PC-3 (cell line): Measurements from ENCODE around the gene CNIH4. TPM values are rescaled to one million over a fixed set of nuclear protein-coding genes. Genes with fewer than 3 reads are reported as not detected.

Experiments
- ATAC-seq: fragments of 200-7000 bp; cut with Tn5 transposase; 2 replicates; pipeline ENCODE4 v1.9.1; 2020; ENCODE audit warnings: mild to moderate bottlenecking, moderate library complexity
- BruUV-seq: library from RNA; stranded (reverse); fragments of 400-500 nt; replicated peaks from 2 replicates; lab custom pipeline; 2021; lab: Mats Ljungman, UMichigan
- CTCF ChIA-PET: fragments of 300-600 bp; sonication (Branson Sonifier 250); formaldehyde crosslinking; loops from one replicate; lab custom pipeline; 2022; ENCODE audit warnings: antibody characterized with exemption; lab: Charles Lee
- POLR2A ChIA-PET: fragments of 300-600 bp; sonication (Branson Sonifier 250); formaldehyde crosslinking; loops from one replicate; lab custom pipeline; 2022; ENCODE audit warnings: antibody characterized with exemption; ENCODE audit not compliant: unreplicated experiment; lab: Charles Lee
- DNase-seq: peaks from one replicate; pipeline ENCODE4 v3.0.0-alpha.2; 2015
- H2AFZ ChIP-seq: fragments of 300-600 bp; sonication (generic); 2 replicates; pipeline ENCODE4 v1.6.0; 2016; ENCODE audit warnings: antibody characterized with exemption, low read length
- H3F3A ChIP-seq: fragments of 300-600 bp; sonication (generic); one replicate; pipeline ENCODE4 v1.6.0; 2017; ENCODE audit warnings: antibody characterized with exemption, low read length, control low read depth, mild to moderate bottlenecking; ENCODE audit not compliant: unreplicated experiment
- H3K27ac ChIP-seq: fragments of 300-600 bp; sonication (generic); 2 replicates; pipeline ENCODE4 v1.5.1; 2016; ENCODE audit warnings: mild to moderate bottlenecking, low read length
- H3K27me3 ChIP-seq: fragments of 300-600 bp; sonication (generic); 2 replicates; pipeline ENCODE4 v1.6.1; 2016; ENCODE audit warnings: low read length, mixed read lengths
- H3K36me3 ChIP-seq: fragments of 300-600 bp; sonication (generic); 2 replicates; pipeline ENCODE4 v1.6.1; 2016; ENCODE audit warnings: low read depth, mixed run types, low read length, mixed read lengths
- H3K4me1 ChIP-seq: fragments of 300-600 bp; sonication (generic); 2 replicates; pipeline ENCODE4 v1.5.1; 2016; ENCODE audit warnings: low read length; ENCODE audit not compliant: insufficient read depth
- H3K4me2 ChIP-seq: fragments of 300-600 bp; sonication (generic); 2 replicates; pipeline ENCODE4 v1.6.0; 2016; ENCODE audit warnings: low read length
- H3K4me3 ChIP-seq: fragments of 300-600 bp; sonication (generic); 2 replicates; pipeline ENCODE4 v1.5.1; 2016; ENCODE audit warnings: mild to moderate bottlenecking, low read length, mixed read lengths
- H3K79me2 ChIP-seq: fragments of 300-600 bp; sonication (generic); 2 replicates; pipeline ENCODE4 v1.6.1; 2017; ENCODE audit warnings: low read length, mixed read lengths
- H3K9ac ChIP-seq: fragments of 300-600 bp; sonication (generic); 2 replicates; pipeline ENCODE4 v1.6.0; 2016; ENCODE audit warnings: mild to moderate bottlenecking, low read length
- H3K9me2 ChIP-seq: fragments of 300-600 bp; sonication (generic); replicated peaks from 2 replicates; pipeline ENCODE4 v1.6.1; 2016; ENCODE audit warnings: mixed run types, low read length, mixed read lengths
- H3K9me3 ChIP-seq: fragments of 300-600 bp; sonication (generic); 2 replicates; pipeline ENCODE4 v1.6.1; 2016; ENCODE audit warnings: low read length, mixed read lengths
- H4K20me1 ChIP-seq: fragments of 300-600 bp; sonication (generic); 2 replicates; pipeline ENCODE4 v1.6.1; 2016; ENCODE audit warnings: low read length, mixed read lengths
- EZH2 ChIP-seq: fragments of 300-600 bp; sonication (generic); IDR thresholded peaks from one replicate; pipeline ENCODE4 v1.6.1; 2017; ENCODE audit warnings: antibody characterized with exemption, mild to moderate bottlenecking, low read length; ENCODE audit not compliant: unreplicated experiment
- EZH2phosphoT487 ChIP-seq: fragments of 300-600 bp; sonication (generic); IDR thresholded peaks from 2 replicates; pipeline ENCODE4 v1.6.1; 2018; ENCODE audit warnings: mild to moderate bottlenecking, antibody characterized with exemption, low read length, borderline replicate concordance
- intact Hi-C: fragments of 100-400 bp; cut with micrococcal nuclease; formaldehyde crosslinking; loops from 2 replicates; pipeline ENCODE4 v1.9.0; 2023
- total RNA-seq: library from RNA; depleted of rRNA; stranded (reverse); fragments of >200 nt; gene quantifications from 2 replicates; pipeline ENCODE4 v1.2.3, GENCODE V29; 2014
- TF ChIP-seq, protein P1 (sequence below): fragments of 300-600 bp; sonication (generic); conservative IDR thresholded peaks from 2 replicates; pipeline ENCODE4 v1.5.1; 2017; ENCODE audit warnings: antibody characterized with exemption, low read depth, mild to moderate bottlenecking, low read length

The CNIH4 gene
- total RNA-seq, 1 experiment from 2014 or later: 89.9 TPM

GRCh38 chr1:224402472-224403036, 45.9 kb downstream of the CNIH4 start:
- CTCF ChIA-PET: no interaction called here
- Histone ChIP-seq H2AFZ (no peak overlapping the region), H3K4me1 (peaks cover 8% of the 10 kb centered on the region), H3K36me3 (peaks cover 64% of the 10 kb centered on the region), H3K9me3 (no peaks in the 10 kb centered on the region), H3K27me3 (no peaks in the 10 kb centered on the region), H3K9ac (no peak overlapping the region), H3F3A (no peaks in the 10 kb centered on the region), H3K79me2 (no peaks in the 10 kb centered on the region), H4K20me1 (no peaks in the 10 kb centered on the region), H3K4me2 (no peak overlapping the region), H3K27ac (no peak overlapping the region), H3K4me3 (no peak overlapping the region), H3K9me2 (no peaks in the 10 kb centered on the region)
- intact Hi-C loops: loop anchor here (10.0 kb wide), 1 partner anchor 52 kb away; no protein-coding TSS in a partner anchor
- no TSS peak for BruUV-seq
- no peak for TF ChIP-seq EZH2
- no peak for ATAC-seq
- POLR2A ChIA-PET: no interaction called here
- DNase-seq: no peak

GRCh38 chr1:224404916-224405603, 48.4 kb downstream of the CNIH4 start:
- CTCF ChIA-PET: no interaction called here
- Histone ChIP-seq H3K4me3 (no peak overlapping the region), H3K27me3 (no peaks in the 10 kb centered on the region), H3K27ac (no peak overlapping the region), H3K79me2 (no peaks in the 10 kb centered on the region), H3K9me3 (no peaks in the 10 kb centered on the region), H2AFZ (no peak overlapping the region), H3K36me3 (peaks cover 53% of the 10 kb centered on the region), H3K4me1 (peaks cover 21% of the 10 kb centered on the region), H3F3A (no peaks in the 10 kb centered on the region), H3K9ac (no peak overlapping the region), H3K9me2 (no peaks in the 10 kb centered on the region), H3K4me2 (no peak overlapping the region), H4K20me1 (no peaks in the 10 kb centered on the region)
- DNase-seq (no peak), ATAC-seq (no peak)
- intact Hi-C loops: loop anchor here (10.0 kb wide), 1 partner anchor 50 kb away; no protein-coding TSS in a partner anchor
- TF ChIP-seq EZH2 (no peak), EZH2phosphoT487 (no peak)
- TF ChIP-seq, protein P1, sequence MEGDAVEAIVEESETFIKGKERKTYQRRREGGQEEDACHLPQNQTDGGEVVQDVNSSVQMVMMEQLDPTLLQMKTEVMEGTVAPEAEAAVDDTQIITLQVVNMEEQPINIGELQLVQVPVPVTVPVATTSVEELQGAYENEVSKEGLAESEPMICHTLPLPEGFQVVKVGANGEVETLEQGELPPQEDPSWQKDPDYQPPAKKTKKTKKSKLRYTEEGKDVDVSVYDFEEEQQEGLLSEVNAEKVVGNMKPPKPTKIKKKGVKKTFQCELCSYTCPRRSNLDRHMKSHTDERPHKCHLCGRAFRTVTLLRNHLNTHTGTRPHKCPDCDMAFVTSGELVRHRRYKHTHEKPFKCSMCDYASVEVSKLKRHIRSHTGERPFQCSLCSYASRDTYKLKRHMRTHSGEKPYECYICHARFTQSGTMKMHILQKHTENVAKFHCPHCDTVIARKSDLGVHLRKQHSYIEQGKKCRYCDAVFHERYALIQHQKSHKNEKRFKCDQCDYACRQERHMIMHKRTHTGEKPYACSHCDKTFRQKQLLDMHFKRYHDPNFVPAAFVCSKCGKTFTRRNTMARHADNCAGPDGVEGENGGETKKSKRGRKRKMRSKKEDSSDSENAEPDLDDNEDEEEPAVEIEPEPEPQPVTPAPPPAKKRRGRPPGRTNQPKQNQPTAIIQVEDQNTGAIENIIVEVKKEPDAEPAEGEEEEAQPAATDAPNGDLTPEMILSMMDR: no peak
- no TSS peak for BruUV-seq
- POLR2A ChIA-PET: no interaction called here

DNA sequence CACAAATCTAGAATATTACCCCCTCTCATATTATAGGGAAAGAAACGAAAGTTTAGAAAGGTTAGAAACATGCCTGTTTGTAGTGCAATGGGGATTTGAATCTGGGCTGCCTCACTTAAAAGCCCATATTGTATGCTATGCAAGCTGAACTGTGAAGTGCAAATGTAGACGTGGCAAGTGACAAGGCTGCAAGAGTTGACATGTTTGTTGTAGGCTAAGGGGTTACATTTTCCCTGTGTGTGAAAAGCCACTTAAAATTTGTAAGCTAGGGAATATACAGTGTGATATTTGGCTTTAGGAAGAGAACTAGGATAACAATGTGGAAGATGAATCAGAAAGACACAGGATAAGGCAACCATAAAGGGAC, 48.9 kb downstream of the CNIH4 start:
- no peaks in the 10 kb centered on the region for H3K9me3 ChIP-seq
- DNase-seq (no peak), ATAC-seq (no peak)
- BruUV-seq: no TSS peak
- no peak overlapping the region for H2AFZ ChIP-seq
- H3K4me2 ChIP-seq: no peak overlapping the region
- TF ChIP-seq EZH2: no peak
- no peak for TF ChIP-seq EZH2phosphoT487
- TF ChIP-seq, protein P1: no peak
- H3K4me3 ChIP-seq: no peak overlapping the region
- peaks cover 57% of the 10 kb centered on the region for H3K36me3 ChIP-seq
- H3K27me3 ChIP-seq: no peaks in the 10 kb centered on the region
- H3K79me2 ChIP-seq: no peaks in the 10 kb centered on the region
- ChIA-PET CTCF (no interaction called here), POLR2A (no interaction called here)
- no peak overlapping the region for H3K27ac ChIP-seq
- intact Hi-C loops: loop anchor here (10.0 kb wide), 1 partner anchor 49 kb away; no protein-coding TSS in a partner anchor
- H3K9ac ChIP-seq: no peak overlapping the region
- no peaks in the 10 kb centered on the region for H3K9me2 ChIP-seq
- H3K4me1 ChIP-seq: peaks cover 21% of the 10 kb centered on the region
- no peaks in the 10 kb centered on the region for H3F3A ChIP-seq
- H4K20me1 ChIP-seq: no peaks in the 10 kb centered on the region
